ENCODE measurements around the gene VEGFB. TPM values are rescaled to one million over a fixed set of nuclear protein-coding genes. Genes with fewer than 3 reads are reported as not detected.

VEGFB gene
- total and polyA plus RNA-seq, 2 of the 8 experiments (the other 6 are each of a cell fraction or from before 2014, with no cell fraction given), result 9.3 to 49.6 TPM

DNA sequence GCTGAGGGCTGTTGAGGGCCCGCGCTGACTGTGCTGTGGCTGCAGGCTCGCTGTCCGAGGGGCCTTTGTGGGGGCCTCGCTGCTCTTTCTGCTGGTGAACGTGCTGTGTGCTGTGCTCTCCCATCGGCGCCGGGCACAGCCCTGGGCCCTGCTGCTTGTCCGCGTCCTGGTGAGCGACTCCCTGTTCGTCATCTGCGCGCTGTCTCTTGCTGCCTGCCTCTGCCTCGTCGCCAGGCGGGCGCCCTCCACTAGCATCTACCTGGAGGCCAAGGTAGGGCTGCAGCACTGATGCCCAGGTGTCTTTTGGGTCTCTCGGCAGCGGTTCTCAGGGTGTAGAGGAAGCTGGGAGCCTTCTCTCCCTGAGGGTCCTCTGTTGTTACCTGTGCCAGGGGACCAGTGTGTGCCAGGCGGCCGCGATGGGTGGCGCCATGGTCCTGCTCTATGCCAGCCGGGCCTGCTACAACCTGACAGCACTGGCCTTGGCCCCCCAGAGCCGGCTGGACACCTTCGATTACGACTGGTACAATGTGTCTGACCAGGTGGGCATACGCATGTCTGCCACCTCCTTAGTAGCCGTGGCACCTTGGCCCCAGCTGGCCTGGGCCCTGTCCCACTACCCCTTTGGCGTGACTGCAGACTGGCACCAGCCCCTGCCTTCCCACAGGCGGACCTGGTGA lies 53.4 kb downstream of the VEGFB start:
- no peak overlapping the region for H4K8ac ChIP-seq (ENCODE audit: extremely low read depth, insufficient read depth, low read length)
- CTCF ChIA-PET (ENCODE audit: partially characterized antibody), result interaction anchor here (1.0 to 11.4 kb wide), 4 partner anchors 15 to 24 kb away, joined by 3 to 134 read pairs (median 4); partner anchors contain the start of genes CATSPERZ and ESRRA
- no peak overlapping the region for H3K9ac ChIP-seq (replicated peaks in 1 of 4; ENCODE audit: extremely low read depth in 1 of 4, low read depth in 3 of 4, low read length in 3 of 4)
- TF ChIP-seq KDM4A (IDR thresholded peaks at IDR 0.05; ENCODE audit: low read depth, low read length, severe bottlenecking), result no peak
- TF ChIP-seq, protein P1, sequence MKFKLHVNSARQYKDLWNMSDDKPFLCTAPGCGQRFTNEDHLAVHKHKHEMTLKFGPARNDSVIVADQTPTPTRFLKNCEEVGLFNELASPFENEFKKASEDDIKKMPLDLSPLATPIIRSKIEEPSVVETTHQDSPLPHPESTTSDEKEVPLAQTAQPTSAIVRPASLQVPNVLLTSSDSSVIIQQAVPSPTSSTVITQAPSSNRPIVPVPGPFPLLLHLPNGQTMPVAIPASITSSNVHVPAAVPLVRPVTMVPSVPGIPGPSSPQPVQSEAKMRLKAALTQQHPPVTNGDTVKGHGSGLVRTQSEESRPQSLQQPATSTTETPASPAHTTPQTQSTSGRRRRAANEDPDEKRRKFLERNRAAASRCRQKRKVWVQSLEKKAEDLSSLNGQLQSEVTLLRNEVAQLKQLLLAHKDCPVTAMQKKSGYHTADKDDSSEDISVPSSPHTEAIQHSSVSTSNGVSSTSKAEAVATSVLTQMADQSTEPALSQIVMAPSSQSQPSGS (IDR thresholded peaks at IDR 0.05; ENCODE audit: low read length), result no peak
- TF ChIP-seq, protein P2, sequence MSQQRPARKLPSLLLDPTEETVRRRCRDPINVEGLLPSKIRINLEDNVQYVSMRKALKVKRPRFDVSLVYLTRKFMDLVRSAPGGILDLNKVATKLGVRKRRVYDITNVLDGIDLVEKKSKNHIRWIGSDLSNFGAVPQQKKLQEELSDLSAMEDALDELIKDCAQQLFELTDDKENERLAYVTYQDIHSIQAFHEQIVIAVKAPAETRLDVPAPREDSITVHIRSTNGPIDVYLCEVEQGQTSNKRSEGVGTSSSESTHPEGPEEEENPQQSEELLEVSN (IDR thresholded peaks at IDR 0.05), result no peak
- TF ChIP-seq, protein P3, sequence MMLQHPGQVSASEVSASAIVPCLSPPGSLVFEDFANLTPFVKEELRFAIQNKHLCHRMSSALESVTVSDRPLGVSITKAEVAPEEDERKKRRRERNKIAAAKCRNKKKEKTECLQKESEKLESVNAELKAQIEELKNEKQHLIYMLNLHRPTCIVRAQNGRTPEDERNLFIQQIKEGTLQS (IDR thresholded peaks at IDR 0.05; ENCODE audit: insufficient read depth, low read depth, low read length), result no peak
- no peak for TF ChIP-seq SRF (IDR thresholded peaks at IDR 0.05; ENCODE audit: low read depth, low read length)
- TF ChIP-seq SP4 (IDR thresholded peaks at IDR 0.05; ENCODE audit: low read length), result no peak
- no peak for TF ChIP-seq CBX8 (IDR thresholded peaks at IDR 0.05; ENCODE audit: borderline replicate concordance, low read depth, low read length)

More for the DNA sequence above, 53.4 kb downstream of the VEGFB start:
- no peak overlapping the region for H2BK120ac ChIP-seq (replicated peaks; ENCODE audit: low read depth, low read length)
- POLR2A ChIA-PET (ENCODE audit: partially characterized antibody), result interaction anchor here (0.9 to 9.5 kb wide), 3 partner anchors 13 to 42 kb away, joined by 3 to 79 read pairs (median 4); no protein-coding TSS in a partner anchor
- no peak overlapping the region for H2AK5ac ChIP-seq (ENCODE audit: low read depth, low read length)
- H3K27me3 ChIP-seq (replicated peaks in 1 of 4; ENCODE audit: control insufficient read depth in 3 of 4, extremely low read depth in 1 of 4, insufficient read depth in 3 of 4, low read length in 3 of 4), result peaks cover 28 to 38% (median 36%) of the 10 kb centered on the region in 4 experiments; a peak in 6 of 7 replicates
- FAIRE-seq (no peak), DNase-seq (ENCODE audit: low read depth in 1 of 2, low spot score in 2 of 2) (no peak)
- WGBS, 2 experiments (ENCODE audit: extremely low coverage in 1 of 2, insufficient coverage in 1 of 2, insufficient read length in 1 of 2, insufficient replicate concordance in 2 of 2, low coverage in 1 of 2, low lambda C conversion rate in 2 of 2, missing lambda C conversion rate in 1 of 2), result 95% methylated on average over 33 of the region's 33 CpGs; no CpG with 5 or more reads in 1 of the 2 experiments
- H3K23ac ChIP-seq (ENCODE audit: insufficient read length), result no peak overlapping the region
- H3K79me2 ChIP-seq (ENCODE audit: control insufficient read depth in 1 of 2, insufficient read depth in 2 of 2, low read length in 2 of 2), result no peaks in the 10 kb centered on the region
- no peak overlapping the region for H3K18ac ChIP-seq (ENCODE audit: extremely low read depth, low read length)
- peaks cover 15% of the 10 kb centered on the region; the same call in 1 of the 2 replicates for H3K23me2 ChIP-seq (ENCODE audit: low read depth, low read length)
- peaks cover 0 to 14% (median 7%) of the 10 kb centered on the region in 4 experiments; a peak in 5 of 7 replicates for H3K4me1 ChIP-seq (replicated peaks in 1 of 4; ENCODE audit: control insufficient read depth in 3 of 4, insufficient read depth in 4 of 4, low read length in 3 of 4)
- no peak overlapping the region for H3K56ac ChIP-seq (replicated peaks; ENCODE audit: insufficient read length, low read depth, low read length)
- no peak overlapping the region for H3K14ac ChIP-seq (ENCODE audit: insufficient read length)
- H2BK15ac ChIP-seq (ENCODE audit: low read length), result no peak overlapping the region
- H3K9me3 ChIP-seq (ENCODE audit: insufficient read depth in 2 of 2, low read depth in 1 of 2, low read length in 1 of 2), result no peaks in the 10 kb centered on the region
- no peak overlapping the region for H3K27ac ChIP-seq (ENCODE audit: low read depth, low read length)
- no peak overlapping the region for H3K4ac ChIP-seq (replicated peaks; ENCODE audit: insufficient read length, low read depth, low read length)
- H4K5ac ChIP-seq (ENCODE audit: insufficient read length, low read depth, low read length), result no peak overlapping the region
- no peak overlapping the region for H2BK20ac ChIP-seq (ENCODE audit: low read length)
- no peak overlapping the region for H3K4me2 ChIP-seq (ENCODE audit: insufficient read depth in 1 of 2, low read depth in 2 of 2, low read length in 2 of 2)
- H3K79me1 ChIP-seq (ENCODE audit: low read depth, low read length), result no peaks in the 10 kb centered on the region
- peaks cover 5 to 17% of the 10 kb centered on the region in 2 experiments for H4K20me1 ChIP-seq (replicated peaks in 1 of 2; ENCODE audit: control insufficient read depth in 1 of 2, insufficient read depth in 2 of 2, low read length in 2 of 2)
- no peak overlapping the region for H2BK12ac ChIP-seq (ENCODE audit: low read depth, low read length)
- 0 out of 2 replicates have a peak overlapping the region, but pooled peaks have one; percentile 44 for H2BK5ac ChIP-seq (ENCODE audit: low read depth, low read length)
- no peak overlapping the region for H2AFZ ChIP-seq (ENCODE audit: low read length)
- no peak overlapping the region for H3K4me3 ChIP-seq (ENCODE audit: extremely low read depth in 1 of 4, insufficient read depth in 2 of 4, low read depth in 3 of 4, low read length in 4 of 4)
- H3K36me3 ChIP-seq (ENCODE audit: control insufficient read depth in 2 of 4, insufficient read depth in 4 of 4, low read length in 3 of 4), result peaks cover 0 to 9% (median 0%) of the 10 kb centered on the region in 4 experiments; a peak in 1 of 8 replicates
- H4K91ac ChIP-seq (replicated peaks; ENCODE audit: insufficient read length, low read length), result no peak overlapping the region

Data from H1 (cell line).